ENCODE measurements around the gene KCNIP4.

DNA sequence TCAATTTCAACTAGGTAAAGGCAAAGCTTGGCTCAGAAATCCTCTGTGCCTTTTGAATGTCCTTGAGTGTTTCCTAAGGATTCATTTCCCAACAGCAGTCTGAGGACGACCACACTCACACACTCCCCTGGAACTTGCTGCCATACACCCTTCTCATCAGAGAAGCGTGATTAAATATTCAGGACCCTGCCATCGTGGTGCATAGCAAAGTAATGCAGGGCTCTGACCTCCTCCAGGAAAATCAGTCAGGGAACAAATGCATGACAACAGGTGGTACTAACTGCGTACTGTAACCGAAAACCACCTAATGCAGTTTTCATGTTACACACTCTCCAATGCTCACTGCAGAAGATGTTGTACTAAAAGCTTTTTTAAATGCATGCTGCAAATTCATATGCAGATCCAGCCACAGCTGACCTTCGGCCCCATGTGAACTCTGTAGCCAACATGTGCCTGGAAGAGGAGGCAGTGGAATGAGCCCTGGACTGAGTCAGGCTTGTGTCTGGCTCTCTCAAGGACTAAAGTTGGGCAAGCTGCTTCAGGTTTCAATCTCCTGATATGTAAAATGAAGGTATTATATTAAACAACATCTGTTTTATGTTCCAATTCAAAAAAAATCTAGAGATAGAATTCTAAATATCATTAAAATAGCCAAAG lies 238.3 kb downstream of the KCNIP4 start:
- TF ChIP-seq, protein P1, sequence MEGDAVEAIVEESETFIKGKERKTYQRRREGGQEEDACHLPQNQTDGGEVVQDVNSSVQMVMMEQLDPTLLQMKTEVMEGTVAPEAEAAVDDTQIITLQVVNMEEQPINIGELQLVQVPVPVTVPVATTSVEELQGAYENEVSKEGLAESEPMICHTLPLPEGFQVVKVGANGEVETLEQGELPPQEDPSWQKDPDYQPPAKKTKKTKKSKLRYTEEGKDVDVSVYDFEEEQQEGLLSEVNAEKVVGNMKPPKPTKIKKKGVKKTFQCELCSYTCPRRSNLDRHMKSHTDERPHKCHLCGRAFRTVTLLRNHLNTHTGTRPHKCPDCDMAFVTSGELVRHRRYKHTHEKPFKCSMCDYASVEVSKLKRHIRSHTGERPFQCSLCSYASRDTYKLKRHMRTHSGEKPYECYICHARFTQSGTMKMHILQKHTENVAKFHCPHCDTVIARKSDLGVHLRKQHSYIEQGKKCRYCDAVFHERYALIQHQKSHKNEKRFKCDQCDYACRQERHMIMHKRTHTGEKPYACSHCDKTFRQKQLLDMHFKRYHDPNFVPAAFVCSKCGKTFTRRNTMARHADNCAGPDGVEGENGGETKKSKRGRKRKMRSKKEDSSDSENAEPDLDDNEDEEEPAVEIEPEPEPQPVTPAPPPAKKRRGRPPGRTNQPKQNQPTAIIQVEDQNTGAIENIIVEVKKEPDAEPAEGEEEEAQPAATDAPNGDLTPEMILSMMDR (IDR thresholded peaks at IDR 0.05; ENCODE audit: insufficient read depth, low read depth, low read length) = no peak
- no peak for TF ChIP-seq EZH2 (IDR thresholded peaks at IDR 0.05; ENCODE audit: insufficient read depth, low read length)
